ENCODE results near the gene BCL7B.
"Not testable (repeated sequence)": the region's sequence is repeated elsewhere in the genome, so short reads cannot be mapped to it uniquely, and the experiment has no call there.

The BCL7B gene

GRCh38 chr7:73557397-73558257 lies at the start of gene BCL7B:
Gene BCL7B (minus strand): TSS chr7:73557690. CDS start chr7:73557578, 112 bp downstream.
- DNase-seq (ENCODE audit: low read depth): peak; percentile 81

GRCh38 chr7:73605601-73606220 lies 48.2 kb upstream of the BCL7B start:
- no peak for DNase-seq (ENCODE audit: low read depth)

- DNase-seq (ENCODE audit: low read depth): no peak
Observed at GRCh38 chr7:73602721-73603651, 45.5 kb upstream of the BCL7B start.

- no peak for DNase-seq (ENCODE audit: low read depth)
Observed at GRCh38 chr7:73599916-73600315, 42.4 kb upstream of the BCL7B start.

- DNase-seq (ENCODE audit: low read depth): no peak
Observed at GRCh38 chr7:73599151-73599882, 41.8 kb upstream of the BCL7B start.

GRCh38 chr7:73597978-73598782 lies 40.7 kb upstream of the BCL7B start:
- no peak for DNase-seq (ENCODE audit: low read depth)

GRCh38 chr7:73596191-73597065 lies 38.9 kb upstream of the BCL7B start:
- no peak for DNase-seq (ENCODE audit: low read depth)

- no peak for DNase-seq (ENCODE audit: low read depth)
Observed at GRCh38 chr7:73595358-73595757, 37.9 kb upstream of the BCL7B start.

- DNase-seq (ENCODE audit: low read depth): no peak
Observed at GRCh38 chr7:73593207-73594045, 35.9 kb upstream of the BCL7B start.

- no peak for DNase-seq (ENCODE audit: low read depth)
Observed at GRCh38 chr7:73586911-73587310, 29.4 kb upstream of the BCL7B start.

- DNase-seq (ENCODE audit: low read depth): no peak
Observed at GRCh38 chr7:73585196-73585595, 27.7 kb upstream of the BCL7B start.

GRCh38 chr7:73582664-73583202 lies 25.2 kb upstream of the BCL7B start:
- DNase-seq (ENCODE audit: low read depth): no peak

- not testable (repeated sequence) for DNase-seq (ENCODE audit: low read depth)
Observed at GRCh38 chr7:73581006-73581405, 23.5 kb upstream of the BCL7B start.

GRCh38 chr7:73578342-73579128 lies 21.0 kb upstream of the BCL7B start, which contains the start of gene TBL2:
Gene TBL2 (minus strand): TSS chr7:73578579. CDS start chr7:73578549, 30 bp downstream.
- DNase-seq (ENCODE audit: low read depth): peak; percentile 100

GRCh38 chr7:73577627-73578341 lies 20.3 kb upstream of the BCL7B start:
- DNase-seq (ENCODE audit: low read depth): no peak

- DNase-seq (ENCODE audit: low read depth): no peak
Observed at GRCh38 chr7:73573791-73574190, 16.3 kb upstream of the BCL7B start.

GRCh38 chr7:73573276-73573675 lies 15.8 kb upstream of the BCL7B start:
- no peak for DNase-seq (ENCODE audit: low read depth)
